Stimulated activated CD4-positive, alpha-beta T cell treated with anti-CD3 and anti-CD28 coated beads, Interleukin-15, amount 100 ng/mL, for 24 hours (primary cell): ENCODE results near the gene AKAP12.
A peak's percentile ranks its signal among the peaks of the same experiment; 100 is the strongest.

Source experiments
- DNase-seq: peaks from one replicate; pipeline ENCODE4 v3.0.0-alpha.2; 2020

Gene AKAP12, protein sequence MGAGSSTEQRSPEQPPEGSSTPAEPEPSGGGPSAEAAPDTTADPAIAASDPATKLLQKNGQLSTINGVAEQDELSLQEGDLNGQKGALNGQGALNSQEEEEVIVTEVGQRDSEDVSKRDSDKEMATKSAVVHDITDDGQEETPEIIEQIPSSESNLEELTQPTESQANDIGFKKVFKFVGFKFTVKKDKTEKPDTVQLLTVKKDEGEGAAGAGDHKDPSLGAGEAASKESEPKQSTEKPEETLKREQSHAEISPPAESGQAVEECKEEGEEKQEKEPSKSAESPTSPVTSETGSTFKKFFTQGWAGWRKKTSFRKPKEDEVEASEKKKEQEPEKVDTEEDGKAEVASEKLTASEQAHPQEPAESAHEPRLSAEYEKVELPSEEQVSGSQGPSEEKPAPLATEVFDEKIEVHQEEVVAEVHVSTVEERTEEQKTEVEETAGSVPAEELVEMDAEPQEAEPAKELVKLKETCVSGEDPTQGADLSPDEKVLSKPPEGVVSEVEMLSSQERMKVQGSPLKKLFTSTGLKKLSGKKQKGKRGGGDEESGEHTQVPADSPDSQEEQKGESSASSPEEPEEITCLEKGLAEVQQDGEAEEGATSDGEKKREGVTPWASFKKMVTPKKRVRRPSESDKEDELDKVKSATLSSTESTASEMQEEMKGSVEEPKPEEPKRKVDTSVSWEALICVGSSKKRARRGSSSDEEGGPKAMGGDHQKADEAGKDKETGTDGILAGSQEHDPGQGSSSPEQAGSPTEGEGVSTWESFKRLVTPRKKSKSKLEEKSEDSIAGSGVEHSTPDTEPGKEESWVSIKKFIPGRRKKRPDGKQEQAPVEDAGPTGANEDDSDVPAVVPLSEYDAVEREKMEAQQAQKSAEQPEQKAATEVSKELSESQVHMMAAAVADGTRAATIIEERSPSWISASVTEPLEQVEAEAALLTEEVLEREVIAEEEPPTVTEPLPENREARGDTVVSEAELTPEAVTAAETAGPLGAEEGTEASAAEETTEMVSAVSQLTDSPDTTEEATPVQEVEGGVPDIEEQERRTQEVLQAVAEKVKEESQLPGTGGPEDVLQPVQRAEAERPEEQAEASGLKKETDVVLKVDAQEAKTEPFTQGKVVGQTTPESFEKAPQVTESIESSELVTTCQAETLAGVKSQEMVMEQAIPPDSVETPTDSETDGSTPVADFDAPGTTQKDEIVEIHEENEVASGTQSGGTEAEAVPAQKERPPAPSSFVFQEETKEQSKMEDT (N-terminal part only)

DNA sequence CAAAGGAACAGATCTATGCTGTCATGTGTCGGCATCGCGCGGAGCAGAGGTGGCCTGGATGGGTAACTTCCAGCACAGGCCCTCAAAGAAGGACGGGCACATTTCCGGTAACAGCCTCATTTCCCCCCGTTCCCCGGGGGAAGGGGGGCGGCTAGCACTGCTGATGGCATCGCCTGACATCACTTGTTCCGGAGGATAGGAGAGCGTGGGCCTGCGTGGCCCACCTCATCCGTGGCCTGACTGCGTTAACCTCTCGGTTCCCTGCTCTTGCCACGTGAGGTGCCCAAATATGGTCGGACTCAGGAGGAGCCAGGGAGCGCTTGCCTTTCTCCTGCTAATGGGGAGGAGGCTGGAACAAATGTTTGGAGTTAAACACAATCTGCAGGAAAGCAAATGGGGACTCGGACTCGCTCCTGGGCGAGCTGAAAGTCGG lies at the start of gene AKAP12:
TSS of gene AKAP12 (plus strand) at position 365 of the 433 bp plus-strand sequence. CDS start 596 bp downstream, outside the sequence.
- DNase-seq, result peak; percentile 15

DNA sequence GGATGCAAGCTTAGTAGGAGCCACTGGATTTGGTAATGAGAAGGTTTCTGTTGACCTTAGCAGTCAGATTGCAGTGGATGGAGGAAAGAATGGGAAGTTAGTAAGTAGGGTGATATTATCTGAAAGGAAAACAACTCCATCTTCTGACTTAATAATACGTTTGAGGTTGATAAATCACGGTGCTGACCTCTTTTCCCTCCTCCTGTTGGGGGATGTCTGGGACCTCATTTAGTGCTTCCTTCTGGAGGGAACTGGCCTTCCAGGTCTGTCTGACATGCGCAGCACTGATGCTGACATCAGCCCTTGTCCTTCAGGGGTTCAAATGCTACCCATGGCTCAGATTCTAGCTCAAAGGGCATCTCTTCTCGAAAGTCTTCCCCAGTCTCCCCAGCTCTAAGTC lies 48.2 kb upstream of the AKAP12 start:
- no peak for DNase-seq

DNA sequence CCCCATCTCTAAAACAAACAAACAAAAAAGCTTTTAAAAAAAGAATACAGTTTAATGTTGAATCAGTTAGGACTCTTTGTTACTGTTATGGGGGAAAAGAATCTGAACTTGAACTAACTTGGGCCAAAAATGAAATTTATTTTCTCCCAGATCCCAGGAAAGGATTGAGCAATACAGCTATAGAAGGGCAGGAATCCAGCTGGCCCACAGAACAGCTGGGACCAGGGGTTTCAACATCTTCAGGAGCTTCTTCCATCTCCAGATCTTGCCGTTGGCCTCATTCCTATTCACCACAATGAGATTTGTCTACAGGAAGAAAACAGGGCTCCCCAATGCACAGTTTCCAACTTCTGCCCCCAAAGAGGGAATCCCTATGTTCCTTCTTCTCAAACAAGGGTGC lies 43.2 kb upstream of the AKAP12 start:
- DNase-seq, result no peak

DNA sequence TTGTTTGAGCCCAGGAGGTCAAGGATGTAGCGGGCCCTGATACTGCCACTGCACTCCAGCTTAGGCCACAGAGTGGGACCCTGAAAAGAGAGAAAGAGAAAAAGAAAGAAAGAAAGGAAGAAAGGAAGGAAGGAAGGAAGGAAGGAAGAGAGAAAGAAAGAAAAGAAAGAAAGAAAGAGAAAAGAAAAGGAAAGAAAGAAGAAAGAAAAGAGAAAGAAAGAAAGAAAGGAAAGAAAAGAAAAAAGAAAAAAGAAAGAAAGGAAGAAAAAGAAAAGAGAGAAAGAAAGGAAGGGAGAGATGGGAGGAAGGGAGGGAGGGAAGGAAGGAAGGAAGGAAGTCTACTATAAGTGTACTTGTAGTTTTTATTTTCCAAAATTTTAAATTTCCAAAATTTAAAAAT lies 42.2 kb upstream of the AKAP12 start:
- DNase-seq, result no peak

DNA sequence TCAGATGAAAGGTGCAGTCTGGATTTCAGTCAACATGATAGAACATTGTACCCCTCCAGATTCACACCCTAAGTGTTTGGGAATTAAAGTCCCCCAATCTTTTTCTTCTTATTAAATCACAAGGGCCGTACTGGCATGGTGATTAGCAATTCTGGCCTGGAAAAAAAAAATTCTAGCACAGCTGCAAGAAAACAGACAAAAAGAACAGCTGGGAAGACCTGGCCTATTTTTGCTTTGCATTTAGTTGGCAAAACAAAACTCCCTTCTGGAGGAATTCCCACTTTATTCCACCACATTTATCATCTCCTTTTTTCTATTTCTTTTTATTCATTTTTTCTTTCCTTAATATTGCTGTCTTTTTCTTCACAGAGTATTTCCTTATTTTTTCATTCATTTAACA lies 39.8 kb upstream of the AKAP12 start:
- no peak for DNase-seq

DNA sequence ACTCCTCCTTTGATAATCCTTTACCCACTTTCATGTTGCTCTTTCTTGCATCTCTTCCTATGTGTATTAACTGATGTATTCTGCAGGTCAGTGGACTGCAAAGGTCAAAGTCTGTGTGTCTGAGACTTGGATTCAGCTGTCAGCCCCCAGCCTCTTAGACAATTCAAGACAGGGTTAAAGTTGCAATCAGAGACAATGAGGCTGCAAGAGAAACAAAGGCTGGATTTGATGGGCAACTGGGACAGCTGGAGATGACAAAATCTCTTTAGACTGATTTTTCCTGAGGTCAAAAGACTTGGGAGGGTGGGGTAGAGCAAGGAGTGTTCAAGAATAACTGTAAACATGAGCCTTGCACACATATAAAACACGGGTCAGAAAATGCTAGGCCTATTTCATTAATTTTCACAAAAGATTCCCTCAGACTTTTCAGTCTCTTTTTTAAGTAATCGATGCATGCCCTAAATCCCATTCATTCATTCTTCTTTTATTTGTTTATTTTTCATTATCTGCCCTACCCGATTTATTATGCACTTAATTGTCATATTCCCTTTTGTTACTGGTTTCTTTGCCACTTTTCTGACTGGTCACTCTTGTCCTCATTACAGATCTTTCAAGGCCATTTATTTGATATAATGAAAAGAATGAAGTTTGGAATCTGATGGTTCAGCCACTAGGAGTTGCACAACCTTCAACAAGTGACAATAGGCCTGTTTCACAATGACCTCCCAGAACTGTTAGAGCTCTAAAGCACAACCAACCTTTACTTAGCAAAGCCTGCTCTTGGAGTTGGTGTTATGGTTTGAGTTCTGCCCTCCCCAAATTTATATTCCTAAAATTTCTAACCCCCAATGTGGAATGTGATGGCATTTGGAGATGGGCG lies 33.8 kb upstream of the AKAP12 start:
- no peak for DNase-seq

DNA sequence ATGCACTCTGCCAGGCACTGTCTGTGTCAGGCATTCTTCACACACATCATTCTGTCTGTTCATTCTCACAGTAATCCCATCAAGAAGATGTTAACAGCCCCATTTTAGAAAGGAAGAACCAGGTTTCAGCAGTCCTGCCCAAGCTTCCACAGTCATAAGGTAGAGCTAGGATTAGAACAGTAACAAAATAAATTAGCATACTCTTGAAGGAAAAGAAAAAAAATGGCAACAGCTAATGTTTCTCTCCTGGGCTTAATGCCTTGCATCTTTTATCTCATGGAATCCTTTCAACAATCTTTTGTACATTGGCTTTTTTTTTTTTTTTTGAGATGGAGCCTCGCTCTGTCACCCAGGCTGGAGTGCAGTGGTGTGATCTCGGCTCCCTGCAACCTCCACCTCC lies 32.1 kb upstream of the AKAP12 start:
- DNase-seq, result no peak

DNA sequence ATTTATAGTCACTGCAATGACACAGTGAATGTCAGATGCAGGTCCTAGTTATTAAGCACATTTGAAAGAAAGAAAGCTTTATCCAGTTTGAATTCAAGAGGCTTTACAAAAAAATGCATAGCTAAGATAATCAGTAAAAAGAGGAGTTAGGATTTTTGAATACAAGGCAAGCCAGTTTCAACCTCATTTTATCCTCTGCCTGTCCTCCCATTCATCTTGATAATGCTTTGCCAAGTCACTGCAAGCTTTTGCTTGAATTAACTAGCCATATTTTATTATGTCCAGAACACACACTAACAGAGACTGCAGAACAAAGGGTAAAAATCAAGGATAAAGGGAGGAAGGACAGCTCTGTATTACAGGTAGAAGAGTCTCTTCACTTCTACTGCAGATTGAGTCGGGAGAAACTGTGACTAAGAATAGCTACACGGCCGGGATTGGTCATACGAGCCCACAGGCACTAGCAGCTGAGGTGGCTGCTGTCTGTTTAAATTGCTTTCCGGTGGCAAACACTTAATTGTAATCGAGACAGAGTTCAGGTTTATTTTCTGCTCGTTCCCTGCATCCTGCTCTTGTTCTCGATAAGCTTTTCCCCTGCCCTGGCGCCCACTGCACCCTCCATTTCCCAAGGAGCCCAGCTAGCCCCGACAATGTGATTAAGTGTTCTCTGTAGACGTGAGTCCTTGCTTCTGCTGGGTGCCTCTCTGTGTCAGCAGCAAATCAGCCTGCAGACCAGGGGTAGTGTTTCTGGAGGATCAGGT lies 30.5 kb upstream of the AKAP12 start:
- DNase-seq, result no peak

DNA sequence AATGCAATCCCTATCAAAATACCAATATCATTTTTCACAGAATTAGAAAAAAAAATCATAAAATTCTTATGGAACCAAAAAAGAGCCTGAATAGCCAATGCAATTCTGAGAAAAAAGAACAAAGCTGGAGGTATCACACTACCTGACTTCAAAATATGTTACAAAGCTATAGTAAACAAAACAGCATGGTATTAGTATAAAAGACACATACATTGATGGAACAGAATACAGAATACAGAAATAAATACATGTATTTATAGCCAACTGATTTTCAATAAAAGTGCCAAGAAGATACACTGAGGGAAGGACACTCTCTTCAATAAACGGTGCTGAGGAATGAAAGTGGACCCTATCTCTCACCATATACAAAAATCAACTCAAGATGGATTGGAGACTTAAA lies 28.7 kb upstream of the AKAP12 start:
- no peak for DNase-seq

DNA sequence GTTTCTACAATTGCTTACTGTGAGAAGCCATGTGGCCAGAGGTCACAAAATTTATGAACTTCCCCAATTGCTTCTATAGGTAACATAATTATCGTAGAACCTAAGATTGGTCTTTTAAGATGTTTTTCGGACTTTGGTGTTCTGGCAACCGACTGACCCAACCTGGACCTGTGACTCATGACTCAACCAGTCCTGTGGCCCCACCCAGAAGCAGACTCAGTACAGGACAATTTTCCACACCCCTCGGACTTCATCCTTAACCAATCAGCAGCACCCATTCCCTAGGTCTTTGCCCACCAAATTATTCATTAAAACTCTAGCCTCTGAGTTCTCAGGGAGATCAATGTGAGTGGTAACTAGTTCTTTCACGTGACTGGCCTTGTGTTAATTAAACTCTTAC lies 26.4 kb upstream of the AKAP12 start:
- no peak for DNase-seq

DNA sequence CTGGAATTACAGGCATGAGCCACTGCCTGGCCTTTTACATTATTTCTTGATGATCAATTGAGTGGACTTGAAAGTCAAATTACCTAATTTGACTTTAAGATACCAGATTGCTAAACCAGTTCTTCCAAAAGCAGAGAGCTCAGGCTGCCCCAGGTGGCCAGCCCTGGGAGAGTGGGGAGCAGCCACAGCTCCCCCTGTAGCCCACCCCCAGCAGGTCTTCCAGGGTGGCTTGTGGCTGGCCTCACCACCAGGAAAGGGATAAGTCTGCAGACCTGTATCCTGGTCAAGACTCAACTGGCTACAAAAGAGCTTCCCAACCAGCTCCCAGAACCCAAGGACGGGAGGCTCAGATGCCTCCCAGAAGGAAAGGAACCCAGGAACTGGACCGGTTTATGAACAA lies 23.8 kb upstream of the AKAP12 start:
- no peak for DNase-seq

DNA sequence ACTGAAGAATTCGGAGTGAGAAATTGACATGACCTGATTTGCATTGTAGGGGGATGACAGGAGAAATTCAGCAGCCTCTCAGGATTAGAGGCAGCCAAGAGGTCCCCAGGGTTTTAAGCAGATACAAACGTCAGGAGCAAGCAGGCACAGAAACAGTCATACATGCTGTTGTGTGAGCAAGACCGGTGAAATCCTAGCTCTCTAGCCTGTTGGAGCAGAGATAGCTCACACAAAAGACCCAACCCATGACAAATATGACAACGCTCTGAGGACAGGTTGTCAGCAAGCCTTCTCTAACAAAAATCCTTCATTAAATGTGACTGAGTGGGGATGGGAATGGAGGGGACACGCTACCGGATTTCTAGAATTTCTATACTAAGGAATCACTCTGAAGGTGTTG lies 23.0 kb upstream of the AKAP12 start:
- DNase-seq, result no peak

DNA sequence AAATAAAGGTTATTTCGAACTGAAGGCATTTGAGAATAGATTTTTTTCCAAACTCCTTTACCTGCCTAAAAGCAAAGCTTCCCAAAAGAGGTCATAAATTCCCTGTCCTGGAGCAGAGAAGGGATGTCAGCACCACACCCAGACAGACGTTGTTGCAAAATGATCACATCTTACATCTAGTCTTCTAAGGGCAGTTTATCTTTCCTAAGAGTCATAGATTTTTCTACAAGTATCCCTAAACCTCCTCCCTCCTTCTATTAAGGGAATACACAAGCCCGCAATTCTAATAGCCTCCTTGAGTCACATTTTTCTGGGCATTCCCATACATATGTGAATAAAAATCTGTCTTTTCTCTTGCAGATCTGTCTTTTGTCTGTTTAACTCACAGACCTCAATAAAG lies 20.6 kb upstream of the AKAP12 start:
- DNase-seq, result no peak

DNA sequence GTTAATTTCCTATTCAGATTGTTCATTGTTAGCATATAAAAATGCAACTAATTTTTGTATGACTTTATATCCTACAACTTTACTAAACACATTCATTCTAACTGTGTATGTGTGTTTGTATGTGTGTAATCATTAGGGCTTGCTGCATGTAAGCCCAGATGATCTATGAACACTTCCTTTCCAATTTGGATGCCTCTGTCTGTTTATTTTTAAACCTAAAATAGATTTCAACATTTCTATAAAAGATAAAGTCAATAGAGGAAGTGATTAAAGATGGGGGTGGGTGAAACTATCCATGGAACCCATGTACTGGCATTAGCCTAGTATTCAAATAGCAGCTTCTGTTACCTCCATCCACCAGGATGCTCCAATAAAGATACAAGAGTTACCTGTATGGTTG lies 15.7 kb upstream of the AKAP12 start:
- DNase-seq, result no peak

DNA sequence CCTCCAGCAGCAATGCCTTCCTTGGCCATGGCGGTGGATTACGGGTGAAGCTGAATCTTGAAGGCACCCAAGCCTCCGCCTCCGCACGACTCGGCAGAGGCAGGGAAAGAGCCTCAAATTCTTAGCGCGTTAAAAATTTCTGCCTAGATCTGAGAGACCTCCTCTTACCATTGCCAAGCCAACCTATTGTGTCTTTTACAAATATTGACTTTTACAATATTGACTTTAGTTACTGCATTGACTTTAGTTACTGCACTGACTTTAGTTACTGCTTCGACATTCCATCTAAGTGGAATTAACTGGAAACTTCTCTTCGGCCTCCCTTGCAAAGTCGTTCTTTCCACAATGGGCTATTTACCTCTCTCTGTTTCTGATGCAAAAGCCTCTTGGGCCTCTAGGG lies 13.8 kb upstream of the AKAP12 start:
- DNase-seq, result no peak

DNA sequence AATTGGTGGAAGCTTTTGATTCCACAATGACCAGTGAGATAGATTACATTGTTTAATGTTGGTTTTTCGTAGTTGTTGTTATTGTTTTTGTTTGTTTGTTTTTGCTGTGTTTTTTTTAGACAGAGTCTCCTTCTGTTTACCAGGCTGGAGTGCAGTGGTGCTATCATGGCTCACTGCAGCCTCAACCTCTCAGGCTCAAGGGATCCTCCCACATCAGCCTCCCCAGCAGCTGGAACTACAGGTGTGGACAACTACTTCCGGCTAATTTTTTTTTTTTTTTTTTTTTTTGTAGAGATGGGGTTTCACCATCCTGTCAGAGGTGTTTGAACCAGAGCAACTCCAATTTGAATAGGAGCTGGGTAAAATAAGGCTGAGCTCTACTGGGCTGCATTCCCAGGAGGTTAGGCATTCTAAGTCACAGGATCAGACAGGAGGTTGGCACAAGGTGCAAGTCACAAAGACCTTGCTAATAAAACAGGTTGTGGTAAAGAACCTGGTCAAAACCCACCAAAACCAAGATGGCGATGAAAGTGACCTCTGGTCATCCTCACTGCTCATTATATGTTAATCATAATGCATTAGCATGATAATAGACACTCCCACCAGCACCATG lies 10.9 kb upstream of the AKAP12 start:
- DNase-seq, result no peak

DNA sequence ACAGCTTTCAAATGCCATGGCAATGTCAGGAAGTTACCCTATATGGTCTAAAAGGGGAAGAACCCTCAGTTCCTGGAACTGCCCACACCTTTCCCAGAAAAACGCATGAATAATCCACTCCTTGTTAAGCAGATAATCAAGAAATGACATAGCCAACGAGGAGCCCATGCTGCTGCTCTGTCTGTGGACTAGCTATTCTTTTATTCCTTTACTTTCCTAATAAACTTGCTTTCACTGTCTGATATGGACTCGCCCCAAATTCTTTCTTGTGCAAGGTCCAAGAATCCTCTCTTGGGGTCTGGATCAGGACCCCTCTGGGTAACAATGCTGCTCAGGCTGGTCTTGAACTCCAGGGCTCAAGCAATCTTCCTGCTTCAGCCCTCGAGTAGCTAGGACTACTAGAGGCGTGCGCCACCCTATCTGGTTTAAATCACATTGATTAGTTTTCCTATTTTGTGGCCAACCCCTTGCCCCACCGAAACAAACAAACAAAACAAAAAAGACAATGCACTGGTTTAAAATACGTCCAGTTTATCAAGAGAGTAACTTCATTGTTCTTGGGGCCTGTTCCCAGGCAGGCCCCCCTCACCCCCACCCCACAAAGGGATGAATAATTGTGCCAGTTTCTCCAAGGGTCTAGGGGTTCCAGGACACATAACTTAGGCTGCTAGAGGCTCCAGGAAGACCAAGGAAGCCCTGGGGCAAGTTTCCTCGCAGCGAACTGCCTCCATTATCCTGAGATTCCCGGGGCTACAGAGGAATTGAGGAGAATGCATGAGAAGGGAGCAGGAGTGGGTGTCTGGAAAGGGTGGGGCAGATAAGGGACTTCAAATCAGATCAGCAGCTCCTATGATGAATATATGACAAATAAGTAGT lies 10.1 kb upstream of the AKAP12 start:
- DNase-seq, result peak; percentile 65

DNA sequence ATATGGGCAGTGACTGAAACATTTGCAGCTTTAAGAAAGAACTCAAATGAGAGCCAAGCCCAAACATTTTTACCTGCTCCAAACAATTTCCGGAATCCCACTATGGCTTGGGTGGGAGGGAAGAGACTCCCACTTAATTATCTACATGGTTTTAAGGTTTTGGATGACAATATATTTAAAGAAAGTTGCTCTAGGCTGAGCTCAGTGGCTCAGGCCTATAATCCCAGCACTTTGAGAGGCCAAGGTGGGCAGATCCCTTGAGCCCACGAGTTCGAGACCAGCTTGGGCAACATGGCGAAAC lies 9.5 kb upstream of the AKAP12 start:
- DNase-seq, result no peak

DNA sequence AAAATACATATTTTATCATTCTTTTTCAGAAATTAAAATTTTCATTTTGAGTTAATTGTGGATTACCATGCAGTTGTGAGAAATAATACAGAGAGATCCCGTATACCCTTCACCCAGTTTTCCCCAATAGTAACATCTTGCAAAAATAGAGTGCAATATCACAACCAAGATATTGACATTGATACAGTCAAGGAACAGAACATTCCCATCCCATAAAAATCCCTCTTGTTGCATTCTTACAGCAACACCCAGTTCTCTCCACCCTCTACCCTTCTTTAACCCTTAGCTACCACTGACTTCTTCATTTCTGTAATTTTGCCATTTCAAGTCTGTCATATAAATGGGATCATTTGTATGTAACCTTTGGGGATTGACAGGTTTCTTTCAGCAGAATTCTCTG lies 6.9 kb upstream of the AKAP12 start:
- DNase-seq, result no peak

DNA sequence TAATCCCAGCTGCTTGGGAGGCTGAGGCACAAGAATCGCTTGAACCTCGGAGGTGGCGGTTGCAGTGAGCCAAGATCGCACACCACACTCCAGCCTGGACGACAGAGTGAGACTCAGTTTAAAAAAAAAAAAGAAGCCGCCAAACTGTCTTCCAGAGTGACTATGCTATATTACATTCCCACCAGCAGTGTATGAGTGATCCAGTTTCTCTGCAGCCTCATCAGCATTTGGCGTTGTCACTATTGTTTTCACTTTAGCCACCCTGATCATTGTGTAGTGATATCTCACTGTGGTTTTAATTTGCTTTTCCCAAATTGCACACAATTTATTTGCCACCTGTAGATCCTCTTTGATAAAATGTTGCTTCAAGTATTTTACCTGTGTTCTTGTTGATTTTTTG lies 6.0 kb upstream of the AKAP12 start:
- no peak for DNase-seq
